HG02938 (cell line): ENCODE data around the gene ZNF747.

Source experiments
- ATAC-seq: cut with Tn5 transposase; IDR thresholded peaks from one replicate; pipeline ENCODE4 v1.9.1; 2021; ENCODE audit warnings: mild to moderate bottlenecking, moderate library complexity; ENCODE audit not compliant: unreplicated experiment

Gene ZNF747

DNA sequence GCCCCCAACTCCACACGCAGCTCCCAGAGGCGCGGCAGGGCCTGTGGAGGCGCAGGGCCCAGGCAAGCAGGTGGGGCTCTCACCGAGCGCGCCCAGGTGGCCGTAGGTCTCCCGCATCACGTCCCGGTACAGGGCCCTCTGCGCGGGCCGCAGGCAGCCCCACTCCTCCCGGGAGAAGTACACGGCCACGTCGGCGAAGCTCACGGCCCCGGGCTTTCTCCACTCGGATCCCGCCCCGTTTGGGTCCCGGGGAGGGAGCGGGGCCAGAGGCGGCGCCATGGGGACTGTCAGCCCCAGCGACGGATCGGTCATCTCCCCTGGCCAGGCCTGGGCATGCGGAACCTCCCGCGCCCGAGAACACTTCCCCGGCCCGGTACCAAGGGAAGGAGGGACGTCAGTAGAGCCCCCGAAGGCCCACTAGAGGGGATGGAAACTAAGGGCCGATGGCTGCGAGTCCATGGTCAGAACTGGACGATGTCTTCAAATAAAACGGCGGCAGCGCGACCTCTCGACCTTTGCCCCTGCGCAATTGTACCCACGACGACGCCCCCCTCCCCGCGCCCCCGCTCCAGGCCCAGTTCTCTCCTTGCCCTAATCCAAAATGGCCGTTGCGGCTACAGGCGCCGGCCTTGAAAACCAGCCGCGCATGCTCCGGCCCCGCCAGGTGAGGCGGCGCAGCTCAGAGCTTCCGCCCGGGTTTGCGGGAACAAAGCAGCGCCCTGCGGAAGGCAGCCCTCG lies at the start of gene ZNF747:
TSS of gene ZNF747 (minus strand) at position 491 of the 738 bp plus-strand sequence. CDS start at position 312, 179 bp downstream.
- ATAC-seq: peak; percentile 53

DNA sequence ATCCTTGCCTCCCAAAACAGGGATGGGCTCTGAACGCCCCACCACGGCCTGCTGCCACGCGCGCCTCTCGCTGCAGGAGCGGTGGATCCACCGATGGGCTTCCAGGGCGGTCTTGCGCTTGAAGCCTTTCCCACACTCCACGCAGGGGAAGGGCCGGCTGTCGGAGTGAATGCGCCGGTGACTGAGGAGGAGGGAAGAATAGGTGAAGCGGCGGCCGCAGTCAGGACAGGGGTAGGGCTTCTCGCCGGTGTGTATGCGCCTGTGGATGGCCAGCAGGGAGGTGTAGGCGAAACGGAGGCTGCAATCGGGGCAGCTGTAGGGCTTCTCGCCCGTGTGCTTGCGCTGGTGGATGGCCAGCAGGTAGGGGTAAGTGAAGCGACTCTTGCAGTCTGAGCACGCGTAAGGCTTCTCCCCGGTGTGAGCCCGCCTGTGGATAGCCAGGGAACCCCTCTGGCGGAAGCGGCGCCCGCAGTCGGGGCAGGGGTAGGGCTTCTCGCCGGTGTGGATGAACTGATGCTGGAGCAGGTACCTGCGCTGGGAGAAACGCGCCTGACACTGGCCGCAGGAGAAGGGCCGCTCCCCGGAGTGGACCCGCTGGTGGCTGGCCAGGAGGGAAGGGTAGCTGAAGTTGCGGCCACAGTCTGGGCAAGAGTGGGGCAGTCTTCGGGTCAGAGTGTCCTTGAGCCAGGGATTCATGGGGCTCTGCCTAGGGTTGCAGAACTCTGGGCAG lies 48.1 kb upstream of the ZNF747 start:
- no peak for ATAC-seq

DNA sequence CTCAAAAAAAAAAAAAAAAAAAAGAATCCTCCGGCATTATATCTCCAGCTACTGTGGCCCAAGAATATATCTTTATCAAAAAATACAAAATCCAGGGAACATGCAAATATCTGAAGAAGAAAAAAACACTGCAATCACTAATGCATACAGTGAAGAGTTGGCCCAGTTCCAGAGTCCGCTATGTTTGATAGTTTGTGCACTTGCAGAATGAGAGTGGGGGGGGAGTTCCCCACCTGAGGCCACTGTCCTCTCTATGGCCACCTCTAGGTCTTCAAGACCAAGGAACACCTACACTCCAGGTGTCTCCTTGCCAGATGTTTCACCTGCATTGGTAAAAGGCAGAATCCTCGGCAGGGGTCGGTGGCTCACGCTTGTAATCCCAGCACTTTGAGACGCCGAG lies 46.8 kb upstream of the ZNF747 start:
- ATAC-seq: no peak

DNA sequence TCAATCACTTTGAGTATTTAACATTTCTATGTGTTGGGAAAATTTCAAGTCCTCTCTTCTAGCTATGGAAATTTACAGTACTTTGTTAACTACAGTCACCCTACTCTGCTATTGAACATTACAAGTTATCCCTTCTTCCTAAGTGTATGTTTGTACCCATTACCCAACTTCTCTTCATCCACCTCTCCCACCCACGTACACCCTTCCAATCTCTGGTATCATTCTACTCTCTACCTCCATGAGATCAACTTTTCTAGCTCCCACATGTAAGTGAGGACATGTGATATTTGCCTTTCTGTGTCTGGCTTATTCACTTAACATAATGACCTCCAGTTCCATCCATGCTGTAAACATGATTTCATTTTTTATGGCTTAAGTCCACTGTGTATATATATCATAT lies 40.0 kb upstream of the ZNF747 start:
- ATAC-seq: no peak

DNA sequence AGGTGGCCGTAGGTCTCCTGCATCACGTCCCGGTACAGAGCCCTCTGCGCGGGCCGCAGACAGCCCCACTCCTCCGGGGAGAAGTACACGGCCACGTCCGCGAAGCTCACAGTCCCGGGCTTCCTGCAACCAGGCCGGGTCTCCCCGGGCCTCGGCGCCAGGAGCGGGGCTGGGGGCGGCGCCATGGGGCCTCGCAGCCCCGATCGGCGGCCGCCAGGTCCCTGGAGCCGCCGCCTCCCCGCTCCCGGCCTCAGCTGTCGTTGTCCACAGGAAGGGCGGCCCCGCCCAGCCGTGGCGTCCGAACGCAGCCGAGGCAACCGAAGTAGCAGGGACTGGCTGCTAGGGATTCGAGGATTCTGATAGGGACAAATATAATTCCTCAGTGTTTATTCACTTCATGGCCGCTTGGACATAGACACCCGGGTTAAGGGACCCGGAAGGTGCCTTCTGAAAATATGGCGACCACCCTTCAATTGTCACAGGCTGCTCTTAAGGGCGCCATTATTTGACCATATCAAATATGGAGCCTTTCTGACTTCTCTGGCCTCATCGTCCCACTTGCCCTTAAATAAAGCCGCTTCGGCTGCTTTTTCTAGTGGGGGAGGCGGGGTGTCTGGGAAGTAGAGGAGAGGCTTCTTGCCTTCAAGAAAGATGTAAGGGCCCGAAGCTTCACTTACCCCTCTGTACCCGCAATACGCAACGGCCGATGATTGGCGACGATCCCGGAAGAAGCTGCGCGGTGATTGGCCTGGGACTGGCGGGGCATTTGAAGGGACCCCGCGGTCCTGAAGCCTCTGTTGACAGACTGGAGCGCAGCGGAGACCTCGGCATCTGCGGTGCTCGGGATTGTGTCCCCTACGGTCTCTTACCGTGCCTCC lies 37.0 kb upstream of the ZNF747 start, which contains the start of gene ZNF688:
TSS of gene ZNF688 (minus strand) at position 270 of the 878 bp plus-strand sequence. CDS start at position 185, 85 bp downstream.
- ATAC-seq: peak; percentile 74

DNA sequence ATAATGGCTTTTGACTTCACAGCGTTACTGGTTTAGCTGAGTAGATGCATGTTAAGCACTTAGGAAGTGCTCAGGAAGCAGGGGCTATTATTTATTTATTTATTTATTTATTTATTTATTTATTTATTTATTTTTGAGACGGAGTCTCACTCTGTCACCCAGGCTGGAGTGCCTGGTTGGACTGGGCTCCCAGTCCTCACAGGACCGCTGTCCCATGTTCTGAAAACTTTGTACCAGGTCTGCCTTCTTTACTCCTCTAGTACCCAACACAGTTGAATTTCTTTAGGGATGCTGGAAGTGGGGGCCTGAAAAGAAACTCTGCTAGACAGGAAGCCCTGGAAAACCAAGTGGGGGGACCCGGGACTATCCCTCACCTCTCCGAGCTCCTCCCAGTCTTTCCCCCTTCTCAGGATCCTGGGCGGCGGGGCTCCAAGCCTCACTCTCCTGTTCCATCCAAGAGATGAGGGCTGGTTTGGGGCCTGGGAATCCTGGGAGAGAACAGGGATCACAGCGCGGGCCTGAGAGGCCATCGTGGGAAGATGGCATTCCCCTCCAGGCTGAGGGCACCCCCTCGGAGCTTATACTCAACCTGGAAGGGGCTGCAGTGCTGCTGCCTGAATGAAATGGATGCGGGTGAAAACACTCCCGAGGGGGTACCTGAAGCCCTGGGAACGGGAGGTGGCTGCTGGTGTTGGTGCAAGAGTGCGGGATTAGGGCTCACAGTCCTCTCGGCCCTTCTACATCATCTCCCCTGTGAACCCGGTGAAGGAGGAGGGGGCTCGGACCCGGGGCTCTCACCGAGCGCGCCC lies 36.2 kb upstream of the ZNF747 start:
- ATAC-seq: no peak

DNA sequence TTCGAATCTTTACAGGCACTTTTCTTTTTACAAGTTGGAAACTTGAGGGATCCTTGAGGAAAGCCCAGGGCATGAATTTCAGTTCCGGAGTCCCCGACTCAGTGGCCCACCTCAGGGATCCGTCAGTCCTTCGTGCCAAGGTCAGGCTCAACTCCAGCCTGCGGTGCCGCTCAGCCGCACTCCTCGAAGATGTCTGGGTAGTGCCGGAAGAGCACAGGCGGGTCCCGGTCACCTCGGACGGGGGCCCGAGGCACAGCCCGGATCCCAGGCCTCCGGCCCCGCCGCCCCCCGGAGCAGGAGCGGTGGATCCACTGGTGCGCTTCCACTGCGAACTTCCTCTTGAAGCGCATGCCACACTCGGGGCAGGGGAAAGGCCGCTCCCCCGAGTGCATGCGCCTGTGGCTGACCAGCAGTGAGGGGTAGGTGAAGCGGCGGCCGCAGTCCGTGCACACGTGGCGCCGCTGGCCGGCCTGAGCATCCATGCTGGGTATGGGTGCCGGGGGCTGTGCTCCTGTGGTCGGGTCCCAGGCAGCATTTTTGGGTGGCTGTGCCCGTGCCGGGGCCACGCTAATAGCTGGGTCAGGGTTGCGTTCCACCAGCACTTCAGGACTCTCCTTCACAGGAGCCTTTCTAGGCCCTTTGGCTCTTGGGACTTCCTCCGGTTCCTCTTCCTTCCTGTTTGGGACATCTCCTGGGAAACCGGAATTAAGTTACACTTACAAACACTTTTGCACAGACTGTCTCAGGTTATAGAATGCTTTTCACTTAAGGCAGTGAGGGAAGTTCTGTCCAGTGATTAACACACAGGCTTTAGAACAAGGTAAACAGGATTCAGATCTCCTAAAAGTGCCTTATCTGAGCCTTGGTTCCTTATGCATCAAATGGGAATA lies 35.3 kb upstream of the ZNF747 start:
- ATAC-seq: no peak

DNA sequence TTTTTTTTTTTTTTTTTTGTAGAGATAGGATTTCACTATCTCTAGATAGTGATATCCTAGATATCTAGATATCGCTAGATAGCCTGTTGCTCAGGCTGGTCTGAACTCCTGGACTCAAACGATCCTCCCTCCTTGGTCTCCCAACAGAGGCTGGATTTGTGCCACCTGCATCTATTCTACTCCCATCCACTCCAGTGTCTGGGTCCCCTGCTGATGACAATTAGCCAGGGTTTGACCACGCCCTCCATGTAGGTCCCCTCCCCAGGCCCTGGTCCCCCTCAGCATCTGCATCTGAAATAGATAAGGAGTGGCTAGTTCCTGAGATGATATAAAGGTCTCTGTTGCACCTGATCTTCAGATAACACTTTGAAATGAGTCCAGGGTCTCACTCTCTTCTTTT lies 34.6 kb upstream of the ZNF747 start:
- no peak for ATAC-seq

DNA sequence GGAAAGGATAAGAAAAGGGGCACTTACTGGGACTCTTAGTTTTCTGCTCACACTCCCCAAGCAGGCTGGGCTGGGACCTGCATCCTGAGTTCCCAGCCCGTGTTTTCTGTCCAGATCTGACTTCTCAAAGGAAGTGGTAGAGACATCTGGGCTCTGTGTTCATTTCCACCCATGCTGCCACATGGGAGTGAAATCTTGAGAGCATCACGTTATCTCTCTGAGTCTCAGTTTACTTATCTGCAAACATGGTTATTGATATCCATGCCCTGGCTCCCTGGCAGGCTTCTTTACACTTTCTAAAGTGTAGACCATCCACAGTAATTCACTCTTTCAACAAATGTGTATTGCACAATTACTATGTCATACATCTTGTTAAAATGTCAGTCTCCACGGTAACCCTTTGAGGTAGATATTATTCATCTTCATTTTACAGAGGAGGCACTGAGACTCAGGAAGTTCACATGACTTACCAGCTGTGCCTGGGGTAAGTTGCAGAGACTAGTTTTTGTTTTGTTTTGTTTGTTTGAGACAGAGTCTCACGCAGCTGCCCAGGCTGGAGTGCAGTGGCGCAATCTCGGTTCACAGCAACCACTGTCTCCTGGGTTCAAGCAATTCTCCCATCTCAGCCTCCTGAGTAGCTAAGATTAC lies 33.5 kb upstream of the ZNF747 start:
- no peak for ATAC-seq

DNA sequence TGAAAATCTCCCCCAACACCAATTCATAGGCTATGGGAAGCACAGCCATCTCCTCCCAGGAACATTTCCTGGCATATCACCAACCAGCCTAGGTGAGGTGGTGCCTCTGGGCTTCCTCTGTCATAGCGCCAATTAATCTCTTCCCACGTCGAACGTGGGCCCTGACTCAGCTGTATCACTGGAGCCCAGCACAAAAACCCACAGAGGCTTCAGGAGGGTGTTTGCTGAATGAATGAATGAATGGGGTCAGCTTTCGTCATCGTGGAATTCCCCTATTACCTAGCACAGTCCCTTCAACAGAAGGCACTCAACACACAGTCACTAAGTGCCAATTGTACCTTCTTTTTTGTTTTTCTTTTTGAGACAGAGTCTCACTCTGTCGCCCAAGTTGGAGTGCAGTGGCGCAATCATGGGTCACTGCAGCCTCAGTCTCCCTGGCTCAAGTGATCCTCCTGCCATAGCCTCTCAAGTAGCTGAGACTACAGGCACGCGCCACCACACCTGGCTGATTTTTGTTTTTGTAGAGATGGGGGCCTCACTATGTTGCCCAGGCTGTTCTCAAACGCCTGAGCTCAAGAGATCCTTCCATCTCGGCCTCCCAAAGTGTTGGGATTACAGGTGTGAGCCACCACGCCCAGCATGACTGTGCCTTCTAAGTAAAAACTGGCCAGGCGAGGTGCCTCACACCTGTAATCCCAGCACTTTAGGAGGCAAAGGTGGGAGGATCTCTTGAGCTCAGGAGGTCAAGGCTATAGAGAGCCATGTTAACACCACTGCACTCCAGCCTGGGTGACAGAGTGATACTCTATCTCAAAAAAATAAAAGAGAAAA lies 32.7 kb upstream of the ZNF747 start:
- ATAC-seq: no peak

DNA sequence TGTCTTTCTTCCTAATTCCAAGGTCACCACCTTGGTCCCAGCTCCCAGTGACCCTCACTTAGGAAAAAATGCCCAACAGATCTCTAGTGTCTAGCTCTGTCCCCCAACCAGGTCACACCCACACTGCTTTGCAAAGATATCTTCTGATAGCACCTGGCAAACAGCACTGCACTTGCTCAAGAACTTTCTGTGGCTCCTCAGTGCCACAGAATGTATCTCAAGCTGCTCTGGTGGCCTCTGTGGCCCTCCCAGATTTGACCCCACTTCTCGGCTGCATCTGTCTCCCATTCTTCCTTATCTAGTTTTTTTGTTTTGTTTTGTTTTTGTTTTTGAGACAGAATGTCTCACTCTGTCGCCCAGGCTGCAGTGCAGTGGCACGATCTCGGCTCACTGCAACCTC lies 31.9 kb upstream of the ZNF747 start:
- no peak for ATAC-seq

DNA sequence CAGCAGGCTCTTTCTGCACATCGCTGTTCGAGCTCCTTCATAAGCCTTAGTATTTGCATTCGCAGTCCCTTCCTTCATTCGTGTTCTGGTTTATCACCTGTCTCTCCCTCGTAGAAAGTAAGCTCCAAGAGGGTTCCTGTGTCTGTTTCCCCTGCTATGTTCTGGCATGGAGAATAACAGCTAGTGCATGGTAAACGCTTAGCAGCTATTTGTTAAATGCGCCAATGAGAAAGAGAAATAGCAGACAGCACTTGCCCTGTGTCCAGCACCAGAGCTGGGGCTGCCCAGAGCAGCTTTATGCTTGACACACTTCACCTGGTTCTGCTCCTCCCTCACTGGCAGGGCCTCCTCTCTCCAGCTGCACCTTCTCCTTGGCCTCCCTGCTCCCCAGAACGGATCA lies 31.3 kb upstream of the ZNF747 start:
- no peak for ATAC-seq

DNA sequence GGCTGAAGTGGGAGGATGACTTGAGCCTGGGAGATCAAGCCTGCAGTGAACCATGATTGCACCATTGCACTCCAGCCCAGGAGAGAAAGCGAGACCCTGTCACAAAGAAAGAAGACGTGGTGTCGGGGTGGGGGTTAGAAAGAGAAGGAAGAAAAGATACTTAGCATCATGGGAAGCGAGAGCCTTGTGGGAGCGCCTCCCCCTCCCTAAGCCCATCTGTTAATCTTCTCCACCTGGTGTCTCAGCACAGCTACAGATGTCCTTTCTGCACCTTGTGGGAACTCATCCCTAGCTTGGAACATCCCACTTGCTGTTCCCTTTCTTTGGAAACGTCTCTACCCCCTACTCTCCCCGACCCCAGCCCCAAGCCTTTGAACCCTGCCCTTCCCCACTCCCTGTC lies 30.9 kb upstream of the ZNF747 start:
- no peak for ATAC-seq

DNA sequence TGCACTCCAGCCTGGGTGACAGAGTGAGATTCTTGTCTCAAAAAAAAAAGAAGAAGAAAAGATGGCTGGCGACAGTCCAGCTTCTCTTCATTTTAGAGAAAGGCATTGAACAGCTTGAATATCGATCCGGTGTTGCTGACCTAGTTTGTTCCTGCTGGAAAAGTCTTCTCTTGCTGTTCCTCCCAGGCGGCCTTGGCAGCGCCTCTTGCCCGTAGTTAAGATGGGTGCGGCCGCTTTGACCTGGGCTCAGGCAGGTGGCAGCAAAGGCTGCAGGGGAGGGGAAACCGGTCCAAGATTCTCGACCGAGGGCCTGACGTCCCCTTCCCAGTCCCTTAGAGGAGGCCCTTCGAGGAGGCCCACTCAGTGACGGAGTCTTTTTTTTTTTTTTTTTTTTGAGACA lies 27.4 kb upstream of the ZNF747 start:
- no peak for ATAC-seq

DNA sequence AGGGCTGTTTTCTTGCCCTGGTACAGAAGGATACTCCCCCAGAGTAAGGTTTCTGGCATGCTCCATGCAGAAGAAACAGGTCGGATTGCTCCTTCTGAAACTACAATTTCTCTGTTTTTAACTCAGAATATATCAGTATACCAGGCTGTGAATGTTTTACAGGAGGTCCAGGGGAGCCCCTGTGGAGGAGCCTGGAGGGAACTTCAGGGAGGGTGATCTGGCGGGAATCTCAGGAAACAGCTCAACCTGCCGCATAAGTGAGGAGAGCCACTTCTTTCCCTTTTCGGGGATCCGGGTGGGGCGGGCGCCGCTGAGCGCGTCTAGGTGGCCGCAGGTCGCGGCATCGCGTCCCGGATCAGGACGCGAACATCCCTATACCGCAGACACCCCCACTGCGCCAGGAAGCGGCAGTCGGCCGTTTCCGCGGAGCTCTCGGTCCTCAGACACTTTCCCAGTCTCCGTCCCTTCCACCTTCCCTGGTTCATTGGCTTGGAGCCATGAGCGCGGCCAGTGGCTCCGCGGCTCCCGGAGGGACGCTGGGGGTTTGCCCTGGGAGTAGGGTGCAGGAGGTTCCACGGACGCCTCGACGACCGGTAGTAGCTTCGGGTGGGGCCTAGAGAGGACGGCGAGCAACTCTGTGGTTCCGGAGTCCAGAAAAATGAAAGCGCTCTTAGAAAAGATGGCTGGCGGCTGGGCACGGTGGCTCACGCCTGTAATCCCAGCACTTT lies 26.6 kb upstream of the ZNF747 start:
- ATAC-seq: no peak

DNA sequence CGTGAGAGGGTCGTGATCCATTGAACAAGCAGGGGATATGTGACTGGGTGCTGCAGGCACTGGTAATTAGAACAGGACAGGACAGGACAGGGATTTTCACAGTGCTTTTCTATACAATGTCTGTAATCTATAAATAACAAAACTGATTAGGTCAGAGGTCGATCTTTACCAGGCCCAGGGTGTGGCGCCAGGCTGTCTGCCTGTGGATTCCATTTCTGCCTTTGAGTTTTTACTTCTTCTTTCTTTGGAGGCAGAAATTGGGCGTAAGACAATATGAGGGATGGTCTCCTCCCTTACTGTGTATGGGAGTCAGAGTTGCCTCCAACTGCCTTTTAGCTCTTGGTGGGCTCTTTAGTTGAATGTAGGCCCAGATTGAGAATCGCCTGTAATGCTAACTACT lies 25.0 kb upstream of the ZNF747 start:
- ATAC-seq: no peak

DNA sequence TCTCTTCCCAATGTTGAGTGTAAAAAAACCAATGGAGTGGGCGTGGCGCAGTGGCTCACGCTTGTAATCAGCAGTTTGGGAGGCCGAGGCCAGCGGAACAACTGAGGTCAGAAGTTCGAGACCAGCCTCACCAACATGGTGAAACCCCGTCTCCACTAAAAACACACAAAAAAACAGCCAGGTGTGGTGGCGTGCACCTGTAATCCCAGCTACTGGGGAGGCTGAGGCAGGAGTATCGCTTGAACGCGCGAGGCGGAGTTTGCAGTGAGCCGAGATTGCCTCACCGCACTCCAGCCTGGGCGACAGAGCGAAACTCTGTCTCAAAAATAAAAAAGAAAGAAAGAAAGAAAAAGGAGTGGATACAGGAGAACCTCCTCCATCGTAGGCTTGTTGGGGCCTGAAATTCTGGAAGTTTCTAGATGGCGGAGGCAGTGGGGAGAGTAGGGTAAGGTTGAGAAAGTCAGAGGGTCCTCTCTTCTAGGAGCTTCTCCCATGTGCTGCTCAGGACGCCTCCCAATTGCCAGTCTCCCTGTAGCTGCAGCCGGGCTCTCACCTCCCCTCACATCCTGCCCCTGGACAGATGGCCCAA lies 24.2 kb upstream of the ZNF747 start:
- no peak for ATAC-seq
